ENCODE data around the gene RMDN2.

The RMDN2 gene

DNA sequence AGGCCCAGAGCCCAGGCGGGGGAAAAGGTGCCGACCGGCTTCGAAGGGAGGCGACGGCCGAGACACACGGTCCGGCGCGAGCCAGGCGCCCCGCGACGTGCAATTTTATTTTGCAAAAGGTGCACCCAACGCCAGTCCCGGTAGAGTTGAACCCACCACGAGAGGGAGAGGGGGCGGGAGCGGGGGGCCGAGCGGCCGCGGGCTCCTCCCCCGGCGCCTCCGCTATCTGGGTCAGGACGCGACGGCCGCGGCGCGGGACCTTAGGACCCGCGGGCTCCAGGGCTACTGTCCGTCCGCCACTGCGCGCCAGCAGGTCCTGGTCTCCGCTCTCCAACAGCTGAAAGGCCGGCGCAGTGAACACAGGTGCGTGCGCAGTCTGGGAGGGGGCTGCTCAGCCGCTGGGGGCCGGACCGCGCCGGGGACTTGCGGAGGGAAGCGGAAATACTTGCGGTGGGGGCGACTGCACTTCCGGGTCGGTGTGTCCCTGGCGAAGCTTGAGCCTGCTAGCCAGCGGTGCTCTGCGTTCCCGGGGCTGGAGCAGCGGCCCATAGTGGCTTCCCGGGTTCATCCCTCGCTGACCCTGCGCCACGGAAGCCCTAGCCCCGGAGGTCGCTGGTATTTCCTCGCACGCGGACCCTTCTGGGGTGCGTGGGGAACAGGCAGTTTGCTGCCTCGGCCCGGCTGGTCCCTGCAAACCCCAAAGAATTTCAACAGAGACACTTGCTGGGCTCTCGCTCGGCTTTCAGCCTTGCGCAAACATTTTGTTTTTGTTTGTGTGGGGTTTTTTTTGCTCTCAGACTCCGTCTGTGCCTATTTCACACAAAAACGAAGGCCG lies at the start of gene RMDN2:
Gene RMDN2, plus strand, starts transcription at position 225 of the 835 bp plus-strand sequence. CDS start 3,991 bp downstream, outside the sequence.
- DNase-seq = peak; percentile 79

DNA sequence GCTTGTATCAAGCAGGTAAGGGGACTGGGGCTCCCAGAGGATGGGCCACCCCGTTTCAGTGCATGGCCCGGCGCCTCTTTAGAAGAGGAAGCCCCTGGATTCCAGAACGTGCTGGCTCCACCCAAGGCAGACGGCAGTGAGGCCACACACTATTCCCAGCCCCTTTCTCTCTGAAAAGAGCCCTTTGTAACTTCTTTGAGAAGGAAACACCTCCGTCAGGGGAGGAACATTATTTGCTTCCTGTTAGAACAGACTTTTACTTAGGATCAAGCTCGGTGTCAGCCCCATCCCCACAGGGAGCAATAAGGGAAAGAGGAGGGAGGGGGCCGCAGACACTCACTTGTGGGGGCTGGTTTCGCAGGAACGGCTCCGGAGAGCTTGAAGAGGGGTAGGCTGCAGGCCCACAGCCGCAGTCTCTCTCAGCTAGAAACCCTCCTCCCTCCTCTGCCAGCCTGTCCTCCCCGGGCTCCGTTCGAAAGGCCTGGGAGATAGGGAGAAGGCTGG lies 49.6 kb upstream of the RMDN2 start:
- no peak for DNase-seq

- no peak for DNase-seq
These were observed 48.9 kb upstream of the RMDN2 start for GRCh38 chr2:37876227-37876626.

- peak; percentile 64 for DNase-seq
These were observed 47.4 kb upstream of the RMDN2 start for GRCh38 chr2:37877457-37878315.

- no peak for DNase-seq
These were observed 46.6 kb upstream of the RMDN2 start for GRCh38 chr2:37878536-37878935.

GRCh38 chr2:37880551-37880950 lies 44.5 kb upstream of the RMDN2 start:
- no peak for DNase-seq

GRCh38 chr2:37881397-37881796 lies 43.7 kb upstream of the RMDN2 start:
- no peak for DNase-seq

DNA sequence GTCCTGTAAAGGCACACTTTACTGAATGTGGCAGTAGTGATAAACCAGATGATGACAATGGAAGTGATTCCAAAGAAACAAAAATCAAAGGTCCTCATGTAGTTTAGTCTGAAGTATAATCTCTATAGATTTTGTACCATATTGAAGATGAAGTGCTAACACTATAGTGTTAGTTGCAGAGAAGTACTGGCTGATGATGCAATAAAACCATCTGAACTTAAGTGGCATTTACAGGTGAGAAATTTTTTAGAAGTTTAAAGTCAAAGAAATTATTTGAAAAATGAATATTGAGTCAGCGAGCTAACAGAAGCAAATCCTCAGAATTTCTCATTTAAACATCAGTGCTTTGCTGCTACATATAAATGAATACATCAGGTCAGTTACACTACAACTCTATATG lies 43.1 kb upstream of the RMDN2 start:
- DNase-seq = no peak

DNA sequence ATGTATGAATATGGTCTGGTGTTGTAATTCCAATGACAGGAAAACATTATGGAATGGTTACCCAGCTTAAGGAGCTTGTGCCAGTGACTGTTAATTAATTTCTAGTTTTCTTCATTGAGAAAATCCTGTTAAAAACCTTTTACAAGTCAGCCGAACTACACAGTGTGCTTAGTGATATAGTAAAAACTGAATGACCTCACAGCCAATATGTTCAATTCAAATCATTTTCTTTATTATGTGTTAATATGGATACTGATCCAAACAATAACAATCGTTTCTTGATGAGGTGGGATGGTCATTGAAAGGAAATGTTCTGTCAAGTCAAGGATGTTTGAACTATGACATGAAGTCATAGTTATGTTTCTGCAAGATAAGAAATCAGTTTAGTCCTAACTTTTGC lies 41.6 kb upstream of the RMDN2 start:
- DNase-seq = no peak

- DNase-seq = no peak
These were observed 39.6 kb upstream of the RMDN2 start for GRCh38 chr2:37885329-37885993.

DNA sequence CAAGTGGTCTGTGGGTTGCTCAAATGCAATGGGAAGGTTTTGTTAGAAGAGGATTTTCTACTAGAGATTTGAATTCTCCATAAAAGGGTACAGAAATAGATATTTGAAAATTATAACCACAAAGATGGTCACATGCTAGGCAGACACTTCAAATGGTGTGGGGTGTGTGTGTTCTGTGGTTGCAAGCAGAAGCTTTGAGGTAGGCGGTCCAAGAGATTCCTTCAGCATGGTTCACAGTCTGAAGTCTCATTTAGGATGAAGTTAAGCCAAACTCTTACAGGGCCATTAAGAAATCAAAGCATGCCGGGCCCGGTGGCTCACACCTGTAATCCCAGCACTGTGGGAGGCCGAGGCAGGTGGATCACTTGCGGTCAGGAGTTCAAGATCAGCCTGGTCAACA lies 38.3 kb upstream of the RMDN2 start:
- no peak for DNase-seq

GRCh38 chr2:37887286-37887685 lies 37.8 kb upstream of the RMDN2 start:
- DNase-seq = no peak

DNA sequence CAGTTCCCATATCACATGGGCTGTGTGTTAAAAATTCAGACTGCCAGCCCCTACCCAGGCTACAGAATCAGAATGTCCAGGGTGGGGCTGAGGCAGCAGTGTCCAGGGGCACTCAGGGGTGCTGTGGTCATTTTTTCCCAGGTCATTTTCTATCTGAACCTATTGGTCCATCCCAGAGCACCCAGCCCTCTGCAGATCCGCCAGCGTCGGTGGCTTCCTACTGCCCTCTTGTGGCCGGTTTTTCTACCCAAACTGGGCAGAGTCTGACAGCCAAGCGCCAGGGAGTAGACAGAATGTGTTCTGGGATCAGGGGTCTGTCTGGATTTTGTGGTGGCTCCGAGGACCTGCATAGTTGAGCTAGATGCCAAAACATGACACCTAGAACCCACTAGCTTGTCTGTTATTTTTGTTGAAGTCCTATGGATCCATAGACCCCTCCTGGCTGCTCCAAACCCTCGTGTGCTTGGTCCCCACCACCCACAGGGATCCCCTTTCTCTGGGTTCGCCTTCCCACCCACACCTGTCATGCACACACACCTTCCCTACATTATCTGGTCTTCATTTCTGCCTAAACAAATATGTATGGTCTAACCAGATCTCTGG lies 34.1 kb upstream of the RMDN2 start:
- peak; percentile 27 for DNase-seq

DNA sequence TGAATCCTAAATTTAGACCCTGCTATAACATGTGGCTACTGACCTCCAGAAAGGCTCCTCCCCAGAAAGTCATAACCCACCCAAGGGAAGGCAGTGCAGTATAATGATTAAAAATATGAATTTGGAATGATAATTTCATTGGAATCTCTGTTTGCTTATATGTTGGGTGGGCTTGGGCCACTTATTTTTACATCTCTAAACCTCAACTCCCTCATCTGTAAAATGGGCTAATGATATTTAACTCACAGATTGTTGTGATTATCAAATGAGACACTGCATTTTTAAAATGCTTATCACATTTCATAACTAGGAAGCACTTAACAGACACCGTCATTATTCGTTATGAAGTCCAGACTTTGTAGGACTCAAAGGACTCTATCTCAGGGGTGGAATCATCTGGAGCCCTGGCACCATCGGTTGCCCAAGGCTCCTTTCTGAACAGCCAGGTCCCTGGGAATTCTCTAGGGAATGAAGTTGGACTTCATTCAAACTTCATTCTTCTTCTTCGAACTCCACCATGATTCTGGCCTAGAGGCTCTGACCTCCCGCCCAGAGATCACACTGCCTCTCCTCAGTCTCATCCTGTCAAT lies 33.1 kb upstream of the RMDN2 start:
- no peak for DNase-seq

- no peak for DNase-seq
These were observed 32.5 kb upstream of the RMDN2 start for GRCh38 chr2:37892436-37893114.

DNA sequence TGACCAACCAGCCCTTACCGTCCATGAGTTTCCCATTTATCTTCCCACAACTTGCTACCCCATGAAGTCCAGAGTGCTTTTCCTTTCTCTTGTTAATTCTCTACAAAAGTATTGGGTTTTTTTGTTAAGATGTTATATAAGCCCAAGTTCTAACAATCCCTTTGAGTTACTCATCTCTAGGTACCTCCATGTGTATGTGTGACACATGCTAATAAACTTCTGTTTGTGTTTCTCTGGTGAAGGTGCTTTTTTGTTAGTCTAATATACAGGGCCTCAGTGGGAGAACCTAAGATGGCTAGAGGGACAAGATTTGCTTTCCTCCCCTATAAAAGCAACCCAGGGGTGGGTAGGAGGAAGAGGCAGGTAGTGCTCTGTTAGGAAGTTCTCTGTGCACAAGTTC lies 31.8 kb upstream of the RMDN2 start:
- no peak for DNase-seq

GRCh38 chr2:37894047-37894446 lies 31.0 kb upstream of the RMDN2 start:
- DNase-seq = no peak

- DNase-seq = no peak
These were observed 30.5 kb upstream of the RMDN2 start for GRCh38 chr2:37894601-37895000.

DNA sequence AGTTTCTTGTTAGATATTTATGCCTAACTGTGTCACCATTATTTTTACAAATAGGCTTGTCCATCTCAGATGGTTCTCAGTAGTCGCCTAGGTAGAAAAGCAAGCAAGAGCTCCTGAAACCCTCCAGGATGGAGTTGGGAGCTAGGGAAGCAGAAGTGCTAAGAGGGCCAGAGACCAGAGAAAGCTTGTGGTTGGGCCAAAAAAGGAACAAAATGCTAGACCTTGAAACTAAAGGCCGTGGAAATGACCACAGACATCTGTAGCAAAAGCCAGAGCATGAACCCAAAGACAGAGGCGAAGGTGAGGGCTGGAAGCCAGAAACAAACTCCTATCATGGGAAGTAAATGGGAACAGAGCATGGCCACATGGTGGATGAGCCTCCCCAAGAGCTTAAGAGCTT lies 29.9 kb upstream of the RMDN2 start:
- no peak for DNase-seq

DNA sequence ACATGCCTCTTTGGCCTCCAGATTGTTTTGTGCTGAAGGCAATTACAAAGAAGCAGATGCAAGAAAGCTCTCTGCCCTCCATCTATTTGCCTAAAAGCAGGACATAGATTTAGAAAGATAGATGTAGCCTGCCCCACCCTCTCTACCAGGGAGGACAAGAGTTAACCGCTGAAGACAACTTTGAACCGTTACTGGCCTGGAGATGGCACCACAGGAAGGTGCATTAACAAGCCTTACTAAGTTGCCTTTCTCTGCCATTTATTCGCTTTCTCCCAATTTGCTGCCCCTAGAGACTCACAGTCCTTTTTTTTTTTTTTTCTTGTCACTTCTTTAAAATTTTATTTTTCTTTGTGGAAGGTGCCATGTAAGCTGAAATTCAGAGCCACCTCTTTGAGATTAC lies 28.8 kb upstream of the RMDN2 start:
- DNase-seq = no peak

GRCh38 chr2:37897511-37897910 lies 27.6 kb upstream of the RMDN2 start:
- no peak for DNase-seq

- no peak for DNase-seq
These were observed 26.6 kb upstream of the RMDN2 start for GRCh38 chr2:37898448-37898847.
